ENCODE data around the gene PIGP. TPM values are rescaled to one million over a fixed set of nuclear protein-coding genes. Genes with fewer than 3 reads are reported as not detected.

Gene PIGP
- total RNA-seq, 2 experiments from 2014 or later, result 17.2 TPM

GRCh38 chr21:37088186-37088735, 15.4 kb upstream of the PIGP start:
- H3K36me3 Mint-ChIP-seq (ENCODE audit: low read depth), result peaks cover 13% of the 10 kb centered on the region
- no peak overlapping the region for H3K4me3 Mint-ChIP-seq
- no peaks in the 10 kb centered on the region for H3K9me3 Mint-ChIP-seq
- ChIA-PET POLR2A (no interaction called here), CTCF (no interaction called here)
- H3K27ac Mint-ChIP-seq, result no peak overlapping the region
- peaks cover 2% of the 10 kb centered on the region for H3K4me1 Mint-ChIP-seq
- H3K27me3 Mint-ChIP-seq, result no peaks in the 10 kb centered on the region
- no peak for DNase-seq

- no peak overlapping the region for H3K27ac Mint-ChIP-seq
- peaks cover 16% of the 10 kb centered on the region for H3K36me3 Mint-ChIP-seq (ENCODE audit: low read depth)
- POLR2A ChIA-PET, result no interaction called here
- H3K27me3 Mint-ChIP-seq, result no peaks in the 10 kb centered on the region
- H3K9me3 Mint-ChIP-seq, result no peaks in the 10 kb centered on the region
- H3K4me3 Mint-ChIP-seq, result no peak overlapping the region
- CTCF ChIA-PET, result interaction anchor here (1.1 kb wide), 1 partner anchor 17 kb away, joined by 3 read pairs; no protein-coding TSS in a partner anchor
- DNase-seq, result no peak
- H3K4me1 Mint-ChIP-seq, result peaks cover 5% of the 10 kb centered on the region
Measured at GRCh38 chr21:37087188-37087587, 14.3 kb upstream of the PIGP start.

DNA sequence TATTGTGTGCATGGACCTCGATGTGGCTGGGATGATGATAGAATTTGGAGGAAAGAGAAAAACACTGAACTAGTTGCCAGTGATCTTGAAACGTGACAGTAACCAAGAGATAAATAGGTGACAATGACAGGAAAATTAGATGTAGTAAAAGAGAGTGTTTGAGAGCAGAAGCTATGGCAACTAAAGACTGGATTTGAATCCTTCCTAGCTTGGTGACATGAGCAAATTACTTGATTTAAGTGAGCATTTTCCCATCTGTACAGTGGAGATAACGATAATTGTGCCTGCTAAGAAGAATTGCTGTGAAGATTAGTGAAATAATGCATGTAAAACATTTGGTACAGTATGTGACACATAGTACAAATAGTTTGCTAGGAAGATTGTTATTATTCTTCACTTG, 12.9 kb upstream of the PIGP start:
- Mint-ChIP-seq H3K27me3 (no peaks in the 10 kb centered on the region), H3K9me3 (no peaks in the 10 kb centered on the region)

GRCh38 chr21:37082856-37083528, 10.1 kb upstream of the PIGP start:
- peaks cover 10% of the 10 kb centered on the region for H3K4me1 Mint-ChIP-seq
- DNase-seq, result no peak
- H3K27ac Mint-ChIP-seq, result no peak overlapping the region
- no peak overlapping the region for H3K4me3 Mint-ChIP-seq
- ChIA-PET CTCF (interaction anchor here (0.8 kb wide), 1 partner anchor 292 kb away, joined by 4 read pairs; no protein-coding TSS in a partner anchor), POLR2A (interaction anchor here (1.1 to 1.3 kb wide), 2 partner anchors 11 to 481 kb away, joined by 3 to 5 read pairs; partner anchors contain the start of gene PIGP)
- no peaks in the 10 kb centered on the region for H3K9me3 Mint-ChIP-seq
- peaks cover 8% of the 10 kb centered on the region for H3K36me3 Mint-ChIP-seq (ENCODE audit: low read depth)
- H3K27me3 Mint-ChIP-seq, result no peaks in the 10 kb centered on the region

More for the DNA sequence above, 12.9 kb upstream of the PIGP start:
- H3K36me3 Mint-ChIP-seq (ENCODE audit: low read depth), result peaks cover 15% of the 10 kb centered on the region
- DNase-seq, result no peak
- no peak overlapping the region for H3K27ac Mint-ChIP-seq
- ChIA-PET CTCF (no interaction called here), POLR2A (no interaction called here)
- no peak overlapping the region for H3K4me3 Mint-ChIP-seq
- H3K4me1 Mint-ChIP-seq, result peaks cover 5% of the 10 kb centered on the region

DNA sequence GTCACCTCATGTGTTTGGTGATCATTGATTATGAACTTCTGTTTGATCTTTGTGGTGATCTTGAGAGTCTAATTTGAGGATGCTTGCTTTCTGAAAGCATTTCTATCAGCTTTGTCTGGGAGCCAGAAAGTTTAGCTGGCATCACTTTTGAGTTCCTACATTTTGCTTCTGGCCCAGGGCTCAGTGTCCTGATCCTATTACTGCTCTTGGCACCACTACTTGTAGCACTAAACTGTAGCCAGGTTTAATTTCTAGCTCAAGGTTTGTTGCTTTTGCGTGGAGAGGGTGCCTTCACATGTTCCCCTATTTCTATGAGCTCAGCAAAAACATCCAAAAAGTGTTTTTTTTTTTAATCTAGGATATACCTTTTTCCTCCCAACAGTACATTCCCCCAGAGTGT, 9.5 kb upstream of the PIGP start:
- CTCF ChIA-PET, result interaction anchor here (0.8 kb wide), 1 partner anchor 292 kb away, joined by 4 read pairs; no protein-coding TSS in a partner anchor
- peaks cover 10% of the 10 kb centered on the region for H3K4me1 Mint-ChIP-seq

GRCh38 chr21:37079211-37079824, 6.4 kb upstream of the PIGP start:
- ChIA-PET CTCF (interaction anchor here (0.7 kb wide), 1 partner anchor 956 kb away, joined by 10 read pairs; no protein-coding TSS in a partner anchor), POLR2A (no interaction called here)
- Mint-ChIP-seq H3K36me3 (ENCODE audit: low read depth) (peaks cover 11% of the 10 kb centered on the region), H3K27me3 (no peaks in the 10 kb centered on the region), H3K4me1 (peaks cover 22% of the 10 kb centered on the region), H3K9me3 (no peaks in the 10 kb centered on the region), H3K27ac (no peak overlapping the region), H3K4me3 (no peak overlapping the region)
- DNase-seq, result no peak

More for the DNA sequence above, 9.5 kb upstream of the PIGP start:
- POLR2A ChIA-PET, result interaction anchor here (1.1 to 1.3 kb wide), 2 partner anchors 10 to 481 kb away, joined by 3 to 5 read pairs; partner anchors contain the start of gene PIGP
- Mint-ChIP-seq H3K27me3 (no peaks in the 10 kb centered on the region), H3K36me3 (ENCODE audit: low read depth) (peaks cover 8% of the 10 kb centered on the region), H3K4me3 (no peak overlapping the region), H3K9me3 (no peaks in the 10 kb centered on the region), H3K27ac (no peak overlapping the region)
- DNase-seq, result no peak

DNA sequence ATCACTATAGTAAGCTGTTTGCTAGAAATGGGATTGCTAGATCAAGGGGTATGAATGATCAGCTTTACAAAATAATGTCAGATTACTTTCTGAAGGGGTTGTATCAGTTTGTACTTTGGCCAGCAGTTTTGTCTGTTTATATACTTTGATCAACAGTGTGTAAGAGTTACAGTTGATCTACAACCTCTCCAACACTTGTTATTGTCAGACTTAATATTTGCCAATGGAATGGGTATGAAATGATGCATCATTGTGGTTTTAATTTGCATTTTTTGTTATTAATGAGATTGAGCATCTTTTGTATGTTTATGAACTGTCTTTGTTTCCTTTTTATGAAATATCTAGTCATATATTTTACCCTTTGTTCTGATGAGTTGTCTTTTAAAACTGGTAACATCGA, 4.5 kb upstream of the PIGP start:
- no peak for DNase-seq
- no peaks in the 10 kb centered on the region for H3K27me3 Mint-ChIP-seq
- CTCF ChIA-PET, result no interaction called here
- H3K9me3 Mint-ChIP-seq, result no peaks in the 10 kb centered on the region
- peaks cover 11% of the 10 kb centered on the region for H3K36me3 Mint-ChIP-seq (ENCODE audit: low read depth)
- POLR2A ChIA-PET, result no interaction called here
- H3K27ac Mint-ChIP-seq, result no peak overlapping the region
- H3K4me3 Mint-ChIP-seq, result no peak overlapping the region
- H3K4me1 Mint-ChIP-seq, result peaks cover 24% of the 10 kb centered on the region

- ChIA-PET POLR2A (no interaction called here), CTCF (no interaction called here)
- no peak overlapping the region for H3K27ac Mint-ChIP-seq
- H3K27me3 Mint-ChIP-seq, result no peaks in the 10 kb centered on the region
- no peaks in the 10 kb centered on the region for H3K9me3 Mint-ChIP-seq
- peaks cover 33% of the 10 kb centered on the region for H3K4me1 Mint-ChIP-seq
- DNase-seq, result no peak
- H3K4me3 Mint-ChIP-seq, result no peak overlapping the region
- peaks cover 11% of the 10 kb centered on the region for H3K36me3 Mint-ChIP-seq (ENCODE audit: low read depth)
Measured at GRCh38 chr21:37076087-37076850, 3.4 kb upstream of the PIGP start.

- Mint-ChIP-seq H3K36me3 (ENCODE audit: low read depth) (peaks cover 13% of the 10 kb centered on the region), H3K9me3 (no peaks in the 10 kb centered on the region), H3K4me1 (peaks cover 39% of the 10 kb centered on the region), H3K27ac (no peak overlapping the region), H3K27me3 (no peaks in the 10 kb centered on the region), H3K4me3 (peak overlapping the region; percentile 95)
- POLR2A ChIA-PET, result interaction anchor here (1.2 kb wide), 1 partner anchor 488 kb away, joined by 4 read pairs; no protein-coding TSS in a partner anchor
- CTCF ChIA-PET, result no interaction called here
- DNase-seq, result no peak
Measured at GRCh38 chr21:37075214-37075770, 2.4 kb upstream of the PIGP start.

DNA sequence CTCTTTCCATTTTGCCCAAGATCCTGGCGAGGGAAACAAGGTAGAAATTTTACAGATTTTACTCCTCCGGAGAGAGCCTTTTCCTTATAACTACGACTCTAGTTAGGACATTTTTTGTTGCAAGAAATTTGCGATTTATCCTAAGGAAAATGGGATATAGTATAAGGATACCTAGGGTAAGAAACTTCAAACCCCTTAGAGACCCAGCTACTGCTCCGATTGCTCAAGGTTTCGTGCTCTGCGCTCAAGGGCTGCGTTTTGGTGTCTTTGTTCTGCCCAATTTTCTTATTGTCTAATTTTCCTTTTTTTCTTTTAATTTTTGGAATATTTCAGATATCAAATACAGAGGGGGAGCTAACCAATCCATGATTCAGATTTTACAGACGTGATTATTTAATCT, 1.7 kb upstream of the PIGP start:
- POLR2A ChIA-PET, result interaction anchor here (1.2 kb wide), 1 partner anchor 489 kb away, joined by 4 read pairs; no protein-coding TSS in a partner anchor
- no peaks in the 10 kb centered on the region for H3K27me3 Mint-ChIP-seq
- H3K4me1 Mint-ChIP-seq, result peaks cover 42% of the 10 kb centered on the region
- CTCF ChIA-PET, result no interaction called here
- peaks cover 16% of the 10 kb centered on the region for H3K36me3 Mint-ChIP-seq (ENCODE audit: low read depth)
- peak overlapping the region; percentile 95 for H3K4me3 Mint-ChIP-seq
- no peaks in the 10 kb centered on the region for H3K9me3 Mint-ChIP-seq
- no peak overlapping the region for H3K27ac Mint-ChIP-seq
- no peak for DNase-seq

DNA sequence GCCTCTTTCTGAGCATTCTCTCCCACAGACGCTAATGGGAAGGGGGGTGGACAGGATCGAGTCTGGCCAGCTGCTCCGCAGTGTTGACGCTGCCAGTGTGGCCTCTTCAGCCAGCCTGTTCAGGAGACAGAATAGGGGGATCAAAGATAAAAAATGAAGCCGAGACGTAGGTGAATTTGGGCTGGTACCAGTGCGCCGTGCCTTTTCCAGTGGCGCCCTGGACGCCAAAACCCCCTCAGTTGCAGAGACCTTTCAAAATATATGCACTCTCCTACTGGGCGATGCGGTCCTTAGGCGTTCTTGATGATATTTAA, 1.3 kb upstream of the PIGP start:
- Mint-ChIP-seq H3K9me3 (no peaks in the 10 kb centered on the region), H3K27me3 (no peaks in the 10 kb centered on the region), H3K27ac (peak overlapping the region; percentile 94), H3K36me3 (ENCODE audit: low read depth) (peaks cover 16% of the 10 kb centered on the region), H3K4me3 (peak overlapping the region; percentile 95), H3K4me1 (peaks cover 40% of the 10 kb centered on the region)
- POLR2A ChIA-PET, result interaction anchor here (1.2 kb wide), 1 partner anchor 489 kb away, joined by 4 read pairs; no protein-coding TSS in a partner anchor
- CTCF ChIA-PET, result no interaction called here
- DNase-seq, result no peak

DNA sequence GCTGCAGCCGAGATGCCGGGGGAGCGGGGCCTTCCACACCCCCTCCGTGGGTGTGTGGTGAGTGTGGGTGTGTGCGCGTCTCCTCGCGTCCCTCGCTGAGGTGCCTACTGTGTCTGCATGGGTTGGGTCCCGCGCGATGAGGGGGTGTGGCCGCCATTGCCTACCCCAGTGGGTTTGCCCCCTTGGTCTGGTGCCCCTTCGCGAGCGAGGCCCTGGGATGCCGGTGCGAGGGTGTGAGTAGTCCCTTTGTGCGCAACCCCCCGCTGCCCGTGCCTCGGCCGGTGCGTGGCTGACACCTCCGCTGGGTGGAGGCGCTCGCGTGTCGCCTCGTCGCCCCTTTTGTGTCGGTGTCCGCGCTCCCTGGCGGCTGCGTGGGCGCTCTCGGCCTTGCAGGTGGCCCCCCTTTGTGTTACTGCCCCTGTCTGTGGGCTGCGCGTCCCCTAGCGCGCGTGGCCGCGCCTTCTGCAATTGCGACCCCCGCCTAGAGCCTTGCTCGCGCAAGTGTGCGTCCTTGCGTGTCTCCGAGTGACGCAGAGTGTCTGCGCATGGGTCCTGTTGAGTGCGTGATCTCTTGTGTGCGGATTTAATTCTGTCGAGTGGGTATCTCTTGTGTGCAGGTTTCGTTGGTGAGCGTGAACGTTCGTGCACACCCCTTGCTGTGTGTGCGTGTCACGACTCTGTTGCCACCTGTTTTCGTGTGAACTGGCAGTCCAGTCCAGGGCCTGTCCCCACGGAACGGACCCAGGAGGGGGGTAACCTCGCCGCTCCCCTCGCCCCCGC, 736 bp upstream of the PIGP start:
- Mint-ChIP-seq H3K9me3 (no peaks in the 10 kb centered on the region), H3K27ac (peak overlapping the region; percentile 94), H3K36me3 (ENCODE audit: low read depth) (peaks cover 17% of the 10 kb centered on the region), H3K4me1 (peaks cover 39% of the 10 kb centered on the region), H3K4me3 (peak overlapping the region; percentile 95), H3K27me3 (no peaks in the 10 kb centered on the region)
- peak; percentile 59 for DNase-seq
- CTCF ChIA-PET, result no interaction called here
- POLR2A ChIA-PET, result interaction anchor here (1.2 to 2.1 kb wide), 2 partner anchors 490 kb away, joined by 4 to 9 read pairs; no protein-coding TSS in a partner anchor
